Ammon's horn (tissue), 1 donor: ENCODE measurements around the gene ANTXRL.
"Not testable (repeated sequence)": the region's sequence is repeated elsewhere in the genome, so short reads cannot be mapped to it uniquely, and the experiment has no call there.

Experiments used
- DNase-seq: peaks from one replicate; pipeline ENCODE4 v3.0.0-alpha.2; 2016; ENCODE audit warnings: low spot score

ANTXRL gene

DNA sequence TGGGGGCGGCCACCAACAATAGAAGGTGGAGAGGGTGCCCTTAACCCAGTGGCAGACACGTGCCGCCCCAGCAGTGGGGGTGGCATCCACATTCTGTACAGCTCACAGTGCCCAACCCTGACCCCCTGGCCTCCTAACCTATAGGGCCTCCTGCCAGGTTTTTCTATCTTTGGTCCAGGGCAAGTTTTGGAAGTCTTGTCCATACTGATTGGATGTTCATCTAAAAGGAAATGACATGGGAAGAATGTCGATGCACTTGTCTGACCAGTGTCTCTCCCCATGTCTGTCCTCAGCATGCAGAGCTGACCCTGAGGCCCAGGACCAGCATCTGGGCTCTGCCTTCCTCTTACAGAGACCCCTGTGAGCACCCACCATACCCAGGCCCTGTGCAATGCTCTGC lies 32.3 kb upstream of the ANTXRL start:
- no peak for DNase-seq

DNA sequence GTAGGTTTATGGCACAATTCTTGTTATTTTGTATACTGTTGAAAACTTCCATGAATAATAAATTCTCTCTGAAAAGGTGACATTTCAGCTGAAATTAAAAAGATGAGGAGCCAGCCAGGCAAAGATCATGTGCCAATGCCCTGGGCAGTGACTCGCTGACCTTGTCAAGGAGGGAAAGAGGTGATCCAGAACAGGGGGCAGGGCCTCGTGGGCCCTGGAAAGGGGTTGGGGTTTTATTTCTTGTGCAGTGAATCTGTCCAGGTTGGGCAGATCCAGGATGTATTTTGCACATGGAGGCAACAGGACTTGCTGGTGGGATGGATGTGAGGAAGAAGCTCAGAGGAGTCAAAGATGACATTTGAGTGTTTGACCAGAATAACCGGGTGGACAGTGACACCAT lies 31.6 kb upstream of the ANTXRL start:
- not testable (repeated sequence) for DNase-seq

DNA sequence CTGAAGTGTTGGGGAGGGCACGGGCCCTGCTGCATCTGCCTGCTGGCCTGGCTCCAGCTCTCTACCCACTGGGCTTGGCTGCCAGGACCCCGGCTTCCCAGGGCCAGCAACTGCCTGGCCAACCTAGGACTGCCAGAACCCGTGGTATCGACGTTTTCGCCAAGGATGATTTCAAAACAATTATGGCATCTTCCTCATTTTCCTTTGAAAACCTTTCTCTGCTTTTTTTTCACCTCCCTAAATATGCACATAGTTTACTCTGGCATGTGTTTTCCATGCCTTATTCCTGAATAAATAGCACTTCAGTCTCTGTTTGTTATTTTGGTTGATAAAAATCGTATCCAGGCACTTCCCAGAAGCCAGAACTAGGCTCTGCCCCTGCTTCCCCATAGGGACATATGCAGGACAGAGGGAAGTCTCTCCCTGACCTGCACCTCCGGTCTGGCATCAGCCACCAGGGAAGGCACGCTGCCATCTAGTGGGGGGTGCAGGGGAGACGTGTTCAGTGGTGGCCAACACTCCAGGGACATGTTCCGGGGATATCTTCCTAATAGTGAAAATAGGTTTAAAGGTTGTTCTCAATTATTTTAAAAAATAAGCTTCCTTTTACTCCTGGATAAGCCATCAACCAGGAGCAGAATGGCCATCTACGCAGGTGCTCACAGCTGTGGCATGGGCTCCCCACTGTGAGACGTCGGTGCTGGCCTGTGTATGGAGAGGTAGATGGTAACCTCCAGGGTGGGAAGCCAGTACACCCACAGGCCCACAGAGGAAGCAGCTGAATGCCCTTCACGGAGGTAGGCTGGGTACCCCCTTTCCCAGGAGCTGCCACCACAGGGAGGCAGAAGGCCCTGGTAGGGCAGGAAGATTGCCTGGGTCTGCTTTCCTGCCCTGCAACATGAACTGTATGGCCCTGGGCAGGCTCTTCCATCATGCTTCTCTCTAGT lies 30.7 kb upstream of the ANTXRL start:
- peak; percentile 72 for DNase-seq

DNA sequence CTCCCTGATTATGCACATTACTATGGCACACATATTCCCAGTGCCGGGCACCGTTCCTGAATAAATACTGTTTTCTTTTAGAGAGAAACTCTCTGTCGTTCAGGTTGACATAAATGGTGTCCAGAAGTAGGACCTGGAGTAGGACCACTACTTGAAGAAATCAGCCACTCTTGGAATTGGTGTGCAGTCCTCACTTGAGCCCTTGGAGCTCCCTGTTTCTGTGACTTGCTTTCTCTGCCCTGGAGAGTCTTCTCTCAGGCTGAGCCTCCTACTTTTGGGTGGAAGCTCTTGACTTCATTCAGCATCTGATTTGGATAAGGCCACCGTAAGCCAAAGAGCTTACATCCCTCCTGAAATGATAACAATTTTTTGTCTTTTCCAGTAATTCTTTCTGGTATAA lies 29.7 kb upstream of the ANTXRL start:
- no peak for DNase-seq

DNA sequence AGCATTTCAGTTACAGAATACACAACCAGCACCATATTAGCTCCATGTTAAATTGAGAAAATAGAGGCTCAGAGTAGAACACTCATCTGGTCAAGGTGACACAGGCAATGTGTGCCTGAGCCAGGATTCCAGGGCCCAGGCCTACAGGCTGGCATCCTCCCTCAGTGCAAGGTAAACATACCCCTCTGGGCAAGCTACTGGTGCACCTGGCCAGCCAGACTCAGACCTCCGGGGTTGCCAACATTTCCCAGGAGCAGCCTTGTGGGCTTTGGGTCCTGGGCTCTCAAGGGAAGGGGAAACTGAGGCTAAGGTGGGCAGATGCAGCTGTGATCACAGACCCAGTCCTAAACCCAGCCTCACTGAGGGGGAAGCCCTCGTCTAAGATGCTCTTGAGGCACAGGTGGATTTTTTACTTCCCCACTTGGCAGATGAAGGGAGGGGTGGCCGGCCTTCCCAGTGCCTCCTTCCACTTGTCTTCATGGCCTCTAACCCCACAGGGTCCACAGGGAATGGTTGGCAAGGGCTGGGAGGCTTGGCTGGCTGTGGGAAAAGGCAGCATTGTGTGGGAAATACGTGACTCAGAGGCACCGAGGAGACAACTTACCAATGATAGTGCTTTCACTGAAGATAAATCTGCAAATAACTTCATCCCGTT lies 23.8 kb upstream of the ANTXRL start:
- DNase-seq, result not testable (repeated sequence)

DNA sequence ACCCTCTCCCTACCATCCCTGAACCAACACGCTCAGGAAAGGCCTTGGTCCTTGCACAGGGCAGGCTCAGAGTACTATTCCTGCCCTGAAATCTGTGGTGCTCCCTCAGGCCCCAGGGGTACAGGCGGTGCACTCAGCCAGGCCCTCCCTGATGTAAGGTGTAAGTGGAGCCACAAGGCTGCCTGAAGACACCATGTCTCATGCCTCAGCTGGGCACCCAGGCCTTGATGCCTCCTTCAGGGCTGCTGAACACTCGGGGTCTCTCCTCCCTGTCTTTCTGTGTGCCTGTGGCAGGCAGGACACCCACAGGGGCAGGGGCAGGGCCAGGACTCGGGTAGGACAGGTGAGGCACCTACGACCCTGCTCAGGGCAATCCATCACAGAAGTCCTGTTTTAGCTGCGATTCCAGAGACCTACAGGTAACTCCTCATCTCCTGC lies 22.9 kb upstream of the ANTXRL start:
- DNase-seq, result no peak

DNA sequence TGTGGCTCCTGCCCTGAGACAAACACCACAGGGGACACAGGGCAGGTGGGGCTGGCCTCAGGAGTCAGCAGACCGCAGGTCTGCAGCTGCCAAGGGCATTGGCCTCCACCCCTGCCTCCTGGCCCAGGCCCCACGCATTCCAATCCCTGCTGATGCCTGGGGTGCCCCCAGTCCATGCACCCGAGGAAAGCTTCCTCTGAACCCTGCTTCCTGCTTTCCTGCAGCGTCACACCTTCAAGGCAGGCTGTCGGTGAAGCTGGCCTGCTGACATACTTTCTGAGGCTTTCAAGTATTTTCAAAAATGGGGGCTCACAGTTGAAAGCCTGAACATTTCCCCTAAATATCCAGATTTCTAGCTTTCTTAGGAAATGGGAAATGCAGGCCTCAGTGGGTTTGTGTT lies 22.5 kb upstream of the ANTXRL start:
- DNase-seq, result no peak

DNA sequence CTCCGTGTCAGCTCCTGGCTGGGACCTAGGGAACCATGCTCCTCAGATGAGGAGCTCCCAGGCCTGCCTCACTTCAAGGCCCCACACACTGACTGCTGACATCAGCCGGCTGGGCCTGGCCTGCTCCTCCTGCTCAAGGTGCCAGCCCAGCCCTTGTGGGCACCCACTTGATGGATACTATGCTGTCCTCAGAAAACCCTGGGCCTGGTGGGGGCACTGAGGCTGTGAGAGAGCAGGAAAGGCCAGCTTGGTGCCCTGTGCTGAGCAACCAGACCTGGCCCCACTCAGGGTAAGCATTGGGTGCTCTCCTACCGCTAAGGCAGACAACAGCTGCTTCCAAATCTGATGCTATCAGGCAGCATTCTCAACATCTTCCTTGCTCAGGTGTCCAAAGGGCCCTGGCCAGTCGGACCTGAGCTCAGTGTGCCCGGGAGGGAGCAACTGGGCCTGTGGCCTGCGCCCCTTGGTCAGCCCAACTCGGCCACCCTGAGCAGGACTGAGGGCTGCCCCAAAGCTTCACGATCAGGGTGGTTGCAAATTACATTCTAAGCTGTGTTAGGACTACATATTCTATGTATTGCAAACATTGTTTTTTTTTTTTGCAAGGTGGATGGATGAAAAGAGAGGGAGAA lies 21.9 kb upstream of the ANTXRL start:
- no peak for DNase-seq

DNA sequence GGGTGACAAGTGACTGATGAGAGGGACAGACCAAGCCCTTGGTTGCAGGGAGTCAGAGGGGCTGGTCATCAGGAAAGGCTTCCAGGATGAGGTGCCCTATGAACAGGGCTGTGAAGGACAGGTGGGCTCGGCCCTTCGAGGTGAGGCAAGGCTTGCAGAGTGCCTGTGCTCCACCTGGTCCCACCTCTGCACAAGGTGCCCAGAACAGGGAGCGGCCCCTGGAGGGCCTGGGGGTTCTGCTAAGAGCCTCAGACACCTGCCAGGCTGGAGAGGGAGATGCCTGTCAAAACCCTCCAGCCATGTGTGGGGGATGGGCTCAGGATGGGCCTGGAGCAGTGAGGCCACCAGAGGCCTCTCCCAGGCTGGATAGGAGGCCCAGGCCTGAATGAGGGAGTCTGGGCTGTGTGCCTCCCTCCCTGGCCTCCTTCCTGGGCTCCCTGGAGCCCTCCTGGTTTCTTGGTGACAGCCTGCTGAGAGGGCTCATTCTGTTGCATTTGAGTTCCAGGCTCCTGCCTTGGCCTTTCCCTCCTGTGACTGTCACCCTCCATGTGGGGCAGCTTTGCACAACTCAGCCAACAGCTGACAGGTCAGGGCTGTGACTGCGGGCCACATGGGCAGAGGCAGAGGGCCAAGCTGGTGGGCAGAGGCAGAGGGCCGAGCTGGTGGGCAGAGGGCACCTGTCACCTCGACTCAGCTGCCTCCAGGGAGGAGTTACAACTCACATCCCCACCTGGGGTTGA lies 21.1 kb upstream of the ANTXRL start:
- not testable (repeated sequence) for DNase-seq

DNA sequence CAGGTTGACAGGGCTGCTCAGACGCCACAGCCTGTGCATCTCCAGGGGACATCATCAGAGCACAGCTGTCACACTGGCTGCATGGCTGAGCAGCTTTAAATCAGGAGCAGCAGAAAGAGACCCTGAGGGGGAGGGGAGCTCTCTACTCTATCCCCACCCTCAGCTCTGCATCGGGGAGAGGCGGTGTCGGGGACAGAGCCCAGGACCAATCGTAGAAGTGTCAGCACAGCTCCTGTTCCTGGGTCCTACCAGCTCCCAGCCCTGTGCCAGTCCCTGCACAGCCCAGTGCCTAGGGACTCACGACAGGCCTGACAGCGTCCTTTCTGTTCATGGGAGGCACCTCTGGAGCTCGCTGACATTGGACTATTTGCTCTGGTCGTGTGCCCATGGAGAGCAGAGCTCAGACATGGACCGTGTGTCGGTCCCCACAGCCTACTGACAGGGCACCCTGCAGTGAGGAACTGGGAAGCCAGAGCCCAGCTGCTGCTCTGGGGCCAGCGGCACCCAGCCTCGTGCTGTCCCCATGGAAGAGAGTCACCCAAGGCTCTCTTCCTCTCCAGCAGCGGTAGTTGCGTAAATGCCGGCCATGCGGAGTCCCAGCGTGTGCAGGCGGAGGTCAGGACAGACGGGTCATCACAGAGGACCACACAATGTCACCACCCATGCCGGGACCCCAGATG lies 20.4 kb upstream of the ANTXRL start:
- DNase-seq, result no peak

DNA sequence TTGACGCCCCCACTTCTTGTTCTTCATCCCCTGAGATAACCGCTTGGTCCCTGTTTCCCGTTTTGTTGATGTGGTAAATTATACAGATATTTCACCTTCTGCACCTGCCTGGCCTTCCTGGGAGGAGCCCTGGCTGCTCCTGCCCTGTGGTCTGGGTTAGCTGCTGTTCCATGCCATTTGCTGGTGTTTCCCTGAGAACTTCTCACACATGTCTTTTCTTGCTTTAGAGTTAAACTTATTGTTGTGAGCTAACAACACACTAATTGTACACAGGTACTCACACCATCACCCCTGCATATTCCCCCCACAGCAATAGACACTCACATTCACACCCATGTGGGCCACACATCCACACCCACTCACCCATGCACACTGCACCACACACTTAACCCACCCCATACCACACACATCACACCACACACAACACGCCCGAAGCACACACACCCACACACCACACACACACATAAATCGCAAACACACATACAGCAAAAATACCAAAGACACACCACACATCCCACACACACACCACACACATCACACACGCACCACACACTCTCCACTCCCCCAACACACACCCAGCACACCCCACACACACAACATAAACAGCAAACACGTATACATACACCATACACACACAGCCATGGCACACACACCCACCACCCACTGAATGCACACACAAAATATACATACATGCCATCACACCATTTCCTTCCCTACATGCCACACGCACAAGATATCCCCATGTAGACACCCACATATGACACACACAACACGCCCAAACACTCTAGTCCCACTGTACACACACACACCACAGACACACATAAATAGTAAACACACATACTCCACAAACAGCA lies 19.4 kb upstream of the ANTXRL start:
- DNase-seq, result no peak

DNA sequence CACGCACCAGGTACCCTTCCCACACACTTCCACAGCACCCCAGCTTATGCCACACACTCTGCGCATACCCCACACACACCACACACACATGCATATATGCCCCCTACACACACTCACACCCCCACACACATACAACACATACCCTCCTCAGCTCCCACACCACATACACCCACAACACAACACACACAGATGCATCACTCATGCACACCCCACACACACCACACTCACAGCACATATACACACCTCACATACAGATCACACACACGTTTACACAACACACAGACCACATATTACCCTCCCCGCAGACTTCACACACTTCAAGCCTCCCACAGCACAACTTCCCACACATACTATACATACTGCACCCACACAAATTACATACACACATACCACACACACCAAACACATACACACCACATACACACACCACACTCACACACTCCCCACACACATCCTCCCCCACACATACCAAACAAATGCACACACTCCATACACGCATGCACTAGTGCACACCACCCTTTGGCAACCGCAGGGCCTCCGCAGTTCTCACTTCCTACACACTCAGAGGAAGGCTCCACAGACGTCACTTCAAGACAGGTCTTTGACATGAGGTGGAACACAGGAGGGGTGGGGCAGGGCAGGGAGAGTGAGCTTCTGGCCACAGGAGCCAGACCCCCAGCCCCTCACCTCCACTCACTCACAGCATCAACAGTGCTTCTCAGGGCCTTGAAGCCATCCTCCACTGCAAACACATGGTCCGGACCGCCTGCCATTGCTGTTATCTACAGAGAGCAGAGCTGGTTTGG lies 18.5 kb upstream of the ANTXRL start:
- DNase-seq, result no peak

DNA sequence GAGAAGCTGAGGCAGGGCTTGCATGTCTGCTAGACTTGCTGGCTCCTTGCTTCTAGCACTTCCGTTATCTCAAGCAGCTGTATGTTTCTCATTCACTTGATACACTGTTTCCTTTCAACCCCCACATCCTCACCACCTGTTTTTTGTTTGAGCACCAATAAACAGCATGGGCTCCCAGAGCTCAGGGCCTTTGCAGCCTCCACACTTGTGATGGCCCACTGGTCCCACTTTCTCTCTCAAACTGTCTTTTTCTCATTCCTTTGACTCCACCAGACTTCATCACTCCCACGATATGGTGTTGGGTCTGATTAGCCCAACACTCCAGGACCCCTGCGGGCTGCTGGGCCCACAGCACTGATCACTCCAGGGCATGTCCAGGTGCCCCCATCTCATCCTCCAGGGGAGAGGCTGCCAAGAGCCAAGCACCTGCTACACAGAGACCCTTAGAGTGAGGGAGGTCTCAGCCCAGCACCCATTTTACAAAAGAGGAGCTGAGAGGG lies 17.2 kb upstream of the ANTXRL start:
- DNase-seq, result not testable (repeated sequence)

DNA sequence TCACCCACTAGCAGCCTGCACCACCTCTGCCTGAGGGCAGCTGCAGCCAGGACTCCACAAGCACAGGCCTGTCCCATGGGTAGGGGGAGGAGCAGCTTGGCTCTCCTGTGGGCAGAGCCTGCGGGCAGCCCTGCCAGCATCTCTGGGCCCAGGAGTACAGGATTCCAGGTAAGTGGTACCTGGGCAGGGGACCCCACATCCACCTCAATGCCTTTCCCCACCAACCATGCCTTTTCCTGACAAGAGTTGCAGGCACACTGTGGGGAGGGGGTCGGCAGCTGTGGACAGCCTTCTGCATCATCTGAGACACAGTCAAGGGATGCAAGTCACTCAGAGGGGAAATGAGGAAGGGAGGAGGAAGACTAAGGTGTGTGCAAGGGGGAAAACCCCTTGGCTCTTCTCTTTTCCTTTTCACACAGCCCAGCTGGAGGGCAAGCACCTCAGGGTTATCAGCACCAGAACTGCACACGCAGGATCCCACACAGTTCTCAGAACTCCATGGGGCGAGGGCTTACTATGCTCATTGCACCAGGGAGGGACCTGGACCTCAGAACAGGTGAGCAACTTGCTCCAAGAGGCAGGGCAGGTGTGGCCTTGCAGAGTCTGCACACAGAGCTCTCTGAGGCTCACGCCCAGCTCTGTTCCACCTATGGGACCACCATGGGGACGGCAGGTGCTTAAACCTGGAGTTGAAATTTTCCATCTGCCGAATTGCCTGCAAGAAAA lies 16.5 kb upstream of the ANTXRL start:
- no peak for DNase-seq

DNA sequence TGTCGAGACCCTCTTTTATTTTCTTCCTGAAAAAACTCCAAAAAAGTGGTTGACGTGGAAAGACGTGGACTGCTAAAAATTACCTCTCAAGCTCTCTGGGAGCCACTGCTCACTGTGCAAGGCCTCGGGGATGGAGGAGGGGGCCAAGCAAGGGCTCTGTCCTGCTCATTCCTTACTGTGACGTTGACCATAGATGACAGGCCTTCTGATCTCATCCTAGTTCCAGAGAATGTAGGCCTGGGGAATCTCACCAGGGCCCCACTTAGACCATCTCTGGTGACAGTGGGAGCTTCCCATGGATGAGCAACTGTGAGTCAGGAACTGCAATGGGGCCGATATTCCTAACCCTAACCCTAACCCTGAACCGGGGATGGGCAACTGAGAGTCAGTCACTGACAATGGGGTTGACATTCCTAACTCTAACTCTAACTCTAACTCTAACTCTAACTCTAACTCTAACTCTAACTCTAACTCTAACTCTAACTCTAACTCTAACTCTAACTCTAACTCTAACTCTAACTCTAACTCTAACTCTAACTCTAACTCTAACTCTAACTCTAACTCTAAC lies 15.8 kb upstream of the ANTXRL start:
- not testable (repeated sequence) for DNase-seq

DNA sequence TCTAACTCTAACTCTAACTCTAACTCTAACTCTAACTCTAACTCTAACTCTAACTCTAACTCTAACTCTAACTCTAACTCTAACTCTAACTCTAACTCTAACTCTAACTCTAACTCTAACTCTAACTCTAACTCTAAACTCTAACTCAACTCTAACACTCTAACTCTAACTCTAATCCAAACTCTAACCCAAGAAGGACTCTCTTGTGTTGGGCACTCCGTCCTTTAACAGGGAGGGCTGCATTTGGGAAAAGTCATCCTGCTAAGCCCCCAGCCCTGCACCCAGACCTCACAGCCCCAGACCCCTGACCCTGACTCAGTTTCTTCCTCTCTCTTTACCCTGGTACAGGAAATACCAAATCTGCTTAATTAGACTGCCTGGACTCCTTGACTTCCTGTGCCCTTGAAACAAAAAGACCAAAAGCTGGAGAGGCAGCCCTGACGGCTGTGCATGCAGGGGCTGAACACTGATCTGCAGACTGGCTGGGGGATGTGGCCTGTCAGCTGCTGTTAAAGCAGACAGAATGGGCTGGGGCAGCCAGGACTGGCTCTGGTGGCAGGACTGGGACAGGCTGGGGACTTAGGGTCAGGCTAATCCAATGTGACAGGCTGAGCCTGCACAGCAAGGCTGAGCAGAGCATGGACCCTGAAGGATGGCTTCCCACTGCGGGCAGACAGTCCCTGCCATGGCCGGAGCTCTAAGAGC lies 14.8 kb upstream of the ANTXRL start:
- DNase-seq, result not testable (repeated sequence)

DNA sequence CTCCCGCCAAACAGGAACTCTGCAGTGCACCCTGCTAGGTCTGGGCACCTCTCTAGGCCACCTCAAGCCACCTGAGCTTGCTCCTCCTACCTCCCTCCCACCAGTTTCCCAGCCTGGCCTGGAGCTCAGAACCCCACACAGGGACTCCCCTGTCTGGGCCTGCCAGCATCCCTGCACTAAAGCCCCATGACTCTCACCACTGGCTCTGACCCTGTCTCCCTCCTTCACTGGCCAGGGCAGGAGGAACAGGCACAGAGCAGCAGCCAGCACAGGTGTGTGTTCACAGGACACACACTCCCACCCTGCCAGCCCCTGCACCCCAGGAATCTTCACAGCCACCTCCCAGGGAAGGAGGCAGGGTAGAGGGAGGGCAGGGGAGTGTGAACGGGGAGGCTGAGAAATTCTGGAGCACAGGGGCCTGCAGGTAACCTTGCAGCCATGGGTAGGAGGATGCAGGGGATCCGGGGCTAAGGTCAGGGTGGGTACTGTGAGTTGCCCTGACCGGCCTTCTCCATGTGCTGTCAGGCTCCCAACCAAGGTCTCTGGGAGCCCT lies 13.9 kb upstream of the ANTXRL start:
- DNase-seq, result no peak
